NT2/D1 (cell line): ENCODE data around the gene IL1RAP.

Source experiments
- DNase-seq: peaks from one replicate; pipeline ENCODE4 v3.0.0-alpha.2; 2011; ENCODE audit warnings: low read depth, low spot score
- H3K27me3 ChIP-seq: 2 replicates; pipeline ENCODE4 v1.6.0; 2011; ENCODE audit warnings: mild to moderate bottlenecking; ENCODE audit not compliant: insufficient read length, insufficient read depth
- H3K36me3 ChIP-seq: 2 replicates; pipeline ENCODE4 v1.6.1; 2011; ENCODE audit warnings: mild to moderate bottlenecking, low read length, mixed read lengths; ENCODE audit not compliant: insufficient read depth, insufficient read length
- H3K4me1 ChIP-seq: 2 replicates; pipeline ENCODE4 v1.5.1; 2011; ENCODE audit not compliant: insufficient read depth, insufficient read length
- H3K4me3 ChIP-seq: 2 replicates; pipeline ENCODE4 v1.5.1; 2011; ENCODE audit warnings: low read depth; ENCODE audit not compliant: insufficient read length
- H3K9ac ChIP-seq: 2 replicates; pipeline ENCODE4 v1.6.0; 2011; ENCODE audit warnings: low read depth; ENCODE audit not compliant: insufficient read length
- H3K9me3 ChIP-seq: 2 replicates; pipeline ENCODE4 v1.5.1; 2011; ENCODE audit warnings: mild to moderate bottlenecking, low read length; ENCODE audit not compliant: insufficient read depth
- SUZ12 ChIP-seq: IDR thresholded peaks from 2 replicates; pipeline ENCODE4 v1.6.1; 2011; ENCODE audit not compliant: insufficient read length, insufficient read depth; ENCODE audit errors: extremely low read depth
- YY1 ChIP-seq: IDR thresholded peaks from 2 replicates; pipeline ENCODE4 v1.6.1; 2011; ENCODE audit not compliant: insufficient read length, insufficient read depth
- ZNF274 ChIP-seq: IDR thresholded peaks from 2 replicates; pipeline ENCODE4 v1.6.1; 2011; ENCODE audit warnings: mild to moderate bottlenecking, low read depth, low read length

Gene IL1RAP

GRCh38 chr3:190491533-190492054, 22.3 kb upstream of the IL1RAP start:
- DNase-seq, result no peak
- H3K27me3 ChIP-seq, result no peaks in the 10 kb centered on the region
- H3K9ac ChIP-seq, result no peak overlapping the region
- no peak overlapping the region for H3K4me3 ChIP-seq
- H3K36me3 ChIP-seq, result no peaks in the 10 kb centered on the region
- no peaks in the 10 kb centered on the region; the same call in 1 of the 2 replicates for H3K9me3 ChIP-seq
- TF ChIP-seq SUZ12 (no peak), YY1 (no peak), ZNF274 (no peak)
- H3K4me1 ChIP-seq, result no peaks in the 10 kb centered on the region

GRCh38 chr3:190492129-190492528, 21.8 kb upstream of the IL1RAP start:
- Histone ChIP-seq H3K36me3 (no peaks in the 10 kb centered on the region), H3K4me1 (no peaks in the 10 kb centered on the region), H3K9me3 (no peaks in the 10 kb centered on the region; the same call in 1 of the 2 replicates), H3K4me3 (no peak overlapping the region), H3K9ac (no peak overlapping the region), H3K27me3 (no peaks in the 10 kb centered on the region)
- TF ChIP-seq ZNF274 (no peak), SUZ12 (no peak), YY1 (no peak)
- DNase-seq, result no peak

DNA sequence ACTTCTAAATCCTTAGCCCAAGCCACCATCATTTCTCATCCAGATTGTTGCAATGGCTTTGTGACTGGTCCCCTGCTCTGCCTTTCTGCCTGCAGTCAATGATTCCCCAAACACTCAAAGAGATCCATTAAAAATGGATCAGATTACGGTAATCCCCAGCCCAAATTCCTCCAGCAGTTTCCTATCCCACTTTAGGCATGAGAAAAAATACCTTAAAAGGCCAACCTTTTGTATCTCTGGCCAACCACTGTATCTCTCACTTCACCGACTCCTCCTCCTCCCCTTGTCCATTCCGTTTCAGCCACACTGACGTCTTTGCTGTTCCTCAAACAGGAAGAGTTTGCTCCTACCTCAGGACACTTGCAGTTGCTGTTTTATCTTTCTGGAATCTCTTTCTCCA, 20.9 kb upstream of the IL1RAP start:
- H3K9me3 ChIP-seq, result no peaks in the 10 kb centered on the region; the same call in 1 of the 2 replicates
- no peaks in the 10 kb centered on the region for H3K36me3 ChIP-seq
- no peaks in the 10 kb centered on the region for H3K27me3 ChIP-seq
- no peak for TF ChIP-seq ZNF274
- TF ChIP-seq SUZ12, result no peak
- no peak for TF ChIP-seq YY1
- no peak overlapping the region for H3K9ac ChIP-seq
- H3K4me1 ChIP-seq, result no peaks in the 10 kb centered on the region
- no peak overlapping the region for H3K4me3 ChIP-seq
- no peak for DNase-seq

GRCh38 chr3:190494907-190495306, 19.0 kb upstream of the IL1RAP start:
- H3K4me1 ChIP-seq, result no peaks in the 10 kb centered on the region
- H3K36me3 ChIP-seq, result no peaks in the 10 kb centered on the region
- TF ChIP-seq YY1 (no peak), ZNF274 (no peak), SUZ12 (no peak)
- H3K9ac ChIP-seq, result no peak overlapping the region
- H3K9me3 ChIP-seq, result no peaks in the 10 kb centered on the region; the same call in 1 of the 2 replicates
- no peak overlapping the region for H3K4me3 ChIP-seq
- H3K27me3 ChIP-seq, result no peaks in the 10 kb centered on the region
- DNase-seq, result no peak

- Histone ChIP-seq H3K9me3 (no peaks in the 10 kb centered on the region; the same call in 1 of the 2 replicates), H3K36me3 (no peaks in the 10 kb centered on the region), H3K4me3 (no peak overlapping the region), H3K4me1 (no peaks in the 10 kb centered on the region), H3K9ac (no peak overlapping the region), H3K27me3 (no peaks in the 10 kb centered on the region)
- TF ChIP-seq SUZ12 (no peak), ZNF274 (no peak), YY1 (no peak)
- DNase-seq, result no peak
Measured at GRCh38 chr3:190495354-190495753, 18.5 kb upstream of the IL1RAP start.

- DNase-seq, result no peak
- Histone ChIP-seq H3K4me1 (no peaks in the 10 kb centered on the region), H3K27me3 (no peaks in the 10 kb centered on the region), H3K4me3 (no peak overlapping the region), H3K9ac (no peak overlapping the region), H3K36me3 (no peaks in the 10 kb centered on the region), H3K9me3 (no peaks in the 10 kb centered on the region; the same call in 1 of the 2 replicates)
- TF ChIP-seq ZNF274 (no peak), SUZ12 (no peak), YY1 (no peak)
Measured at GRCh38 chr3:190495796-190496195, 18.1 kb upstream of the IL1RAP start.

- no peaks in the 10 kb centered on the region; the same call in 1 of the 2 replicates for H3K9me3 ChIP-seq
- H3K27me3 ChIP-seq, result no peaks in the 10 kb centered on the region
- TF ChIP-seq YY1 (no peak), ZNF274 (no peak), SUZ12 (no peak)
- H3K4me1 ChIP-seq, result no peaks in the 10 kb centered on the region
- no peak for DNase-seq
- no peak overlapping the region for H3K9ac ChIP-seq
- no peaks in the 10 kb centered on the region for H3K36me3 ChIP-seq
- H3K4me3 ChIP-seq, result no peak overlapping the region
Measured at GRCh38 chr3:190496859-190497258, 17.0 kb upstream of the IL1RAP start.

GRCh38 chr3:190497811-190498210, 16.1 kb upstream of the IL1RAP start:
- DNase-seq, result no peak

More at GRCh38 chr3:190497811-190498210, 16.1 kb upstream of the IL1RAP start:
- Histone ChIP-seq H3K4me3 (no peak overlapping the region), H3K9me3 (no peaks in the 10 kb centered on the region; the same call in 1 of the 2 replicates), H3K4me1 (no peaks in the 10 kb centered on the region), H3K36me3 (no peaks in the 10 kb centered on the region), H3K9ac (no peak overlapping the region), H3K27me3 (no peaks in the 10 kb centered on the region)
- TF ChIP-seq SUZ12, result no peak
